Measurements from ENCODE around the gene LIX1. TPM values are rescaled to one million over a fixed set of nuclear protein-coding genes. Genes with fewer than 3 reads are reported as not detected.

The LIX1 gene
- total RNA-seq, 3 donors from 2014 or later (not counting 1 experiment from before 2014, with no cell fraction given), result not detected

DNA sequence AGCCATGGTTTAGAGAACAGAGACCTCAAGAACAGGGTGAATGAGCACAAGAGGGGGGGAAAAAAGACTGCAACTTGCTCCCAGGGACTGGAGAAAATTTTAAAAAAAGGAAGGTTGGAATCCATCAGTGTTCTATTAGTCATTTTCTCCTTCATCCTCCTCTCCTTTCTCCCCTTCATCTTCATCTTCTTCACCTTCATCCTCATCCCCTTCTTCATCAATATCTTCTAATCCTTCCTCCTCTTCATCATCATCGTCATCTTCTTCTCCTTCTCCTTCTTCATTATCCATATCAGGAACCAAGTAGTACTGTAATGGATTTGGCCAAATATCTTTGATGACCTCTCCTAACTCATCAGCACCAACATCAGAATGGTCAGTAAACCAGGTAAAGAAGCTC lies 86.1 kb downstream of the LIX1 start:
- TF ChIP-seq, protein P1, sequence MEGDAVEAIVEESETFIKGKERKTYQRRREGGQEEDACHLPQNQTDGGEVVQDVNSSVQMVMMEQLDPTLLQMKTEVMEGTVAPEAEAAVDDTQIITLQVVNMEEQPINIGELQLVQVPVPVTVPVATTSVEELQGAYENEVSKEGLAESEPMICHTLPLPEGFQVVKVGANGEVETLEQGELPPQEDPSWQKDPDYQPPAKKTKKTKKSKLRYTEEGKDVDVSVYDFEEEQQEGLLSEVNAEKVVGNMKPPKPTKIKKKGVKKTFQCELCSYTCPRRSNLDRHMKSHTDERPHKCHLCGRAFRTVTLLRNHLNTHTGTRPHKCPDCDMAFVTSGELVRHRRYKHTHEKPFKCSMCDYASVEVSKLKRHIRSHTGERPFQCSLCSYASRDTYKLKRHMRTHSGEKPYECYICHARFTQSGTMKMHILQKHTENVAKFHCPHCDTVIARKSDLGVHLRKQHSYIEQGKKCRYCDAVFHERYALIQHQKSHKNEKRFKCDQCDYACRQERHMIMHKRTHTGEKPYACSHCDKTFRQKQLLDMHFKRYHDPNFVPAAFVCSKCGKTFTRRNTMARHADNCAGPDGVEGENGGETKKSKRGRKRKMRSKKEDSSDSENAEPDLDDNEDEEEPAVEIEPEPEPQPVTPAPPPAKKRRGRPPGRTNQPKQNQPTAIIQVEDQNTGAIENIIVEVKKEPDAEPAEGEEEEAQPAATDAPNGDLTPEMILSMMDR (IDR thresholded peaks at IDR 0.05), result no peak
- peaks cover 6 to 18% of the 10 kb centered on the region in 2 donors for H3K27me3 Mint-ChIP-seq (ENCODE audit: low read depth in 2 of 2)
- intact Hi-C loops (cut with micrococcal nuclease), result no loop called here
- no peaks in the 10 kb centered on the region for H3K4me1 ChIP-seq (ENCODE audit: control insufficient read depth, insufficient read depth, low read length)
- 100% methylated on average over 1 of the region's 1 CpG for WGBS (ENCODE audit: insufficient coverage)
- no peak overlapping the region for H3K4me3 Mint-ChIP-seq
- no peak for DNase-seq
- H3K4me3 ChIP-seq (ENCODE audit: low read length), result no peak overlapping the region
- no peaks in the 10 kb centered on the region for H3K4me1 Mint-ChIP-seq
- no peak overlapping the region for H3K27ac Mint-ChIP-seq
- H3K27me3 ChIP-seq (ENCODE audit: control insufficient read depth, insufficient read depth, low read length), result no peaks in the 10 kb centered on the region
- no peaks in the 10 kb centered on the region for H3K36me3 ChIP-seq (ENCODE audit: control insufficient read depth, insufficient read depth, low read length)
- no peaks in the 10 kb centered on the region for H3K36me3 Mint-ChIP-seq
- no peaks in the 10 kb centered on the region for H3K9me3 ChIP-seq (ENCODE audit: control insufficient read depth, insufficient read depth, low read length)
- no peak overlapping the region for H3K27ac ChIP-seq (ENCODE audit: low read length)
- no peak for ATAC-seq
- no peaks in the 10 kb centered on the region for H3K9me3 Mint-ChIP-seq

DNA sequence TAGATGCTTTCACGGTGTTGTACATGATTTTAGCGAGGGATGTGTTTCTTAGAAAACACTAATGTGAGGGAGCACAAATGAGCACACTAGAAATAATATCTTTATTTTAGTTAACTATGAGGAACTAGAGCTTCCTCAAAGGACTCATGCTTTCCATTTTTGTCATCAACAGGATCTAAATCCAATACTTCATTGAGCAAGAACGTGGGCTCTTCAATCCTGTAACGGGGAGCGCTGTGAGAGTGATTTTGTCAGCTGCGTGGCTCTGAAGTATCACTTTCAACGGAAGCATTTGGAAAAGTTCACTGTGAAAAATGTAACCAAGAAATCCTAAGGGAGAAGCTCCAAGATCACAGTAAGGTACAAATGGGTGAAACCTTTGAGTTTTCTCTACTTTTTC lies 93.2 kb downstream of the LIX1 start:
- no peak overlapping the region for H3K27ac Mint-ChIP-seq
- no peaks in the 10 kb centered on the region for H3K4me1 ChIP-seq (ENCODE audit: control insufficient read depth, insufficient read depth, low read length)
- H3K4me1 Mint-ChIP-seq, result no peaks in the 10 kb centered on the region
- H3K36me3 ChIP-seq (ENCODE audit: control insufficient read depth, insufficient read depth, low read length), result no peaks in the 10 kb centered on the region
- H3K4me3 Mint-ChIP-seq, result no peak overlapping the region
- H3K27me3 ChIP-seq (ENCODE audit: control insufficient read depth, insufficient read depth, low read length), result no peaks in the 10 kb centered on the region
- no peak overlapping the region for H3K4me3 ChIP-seq (ENCODE audit: low read length)
- DNase-seq (no peak), ATAC-seq (no peak)
- H3K36me3 Mint-ChIP-seq, result no peaks in the 10 kb centered on the region
- no peaks in the 10 kb centered on the region for H3K9me3 Mint-ChIP-seq
- intact Hi-C loops (cut with micrococcal nuclease), result no loop called here
- peaks cover 11 to 17% of the 10 kb centered on the region in 2 donors for H3K27me3 Mint-ChIP-seq (ENCODE audit: low read depth in 2 of 2)
- TF ChIP-seq, protein P1 (IDR thresholded peaks at IDR 0.05), result no peak
- WGBS (ENCODE audit: insufficient coverage), result 50% methylated on average over 5 of the region's 7 CpGs
- no peak overlapping the region for H3K27ac ChIP-seq (ENCODE audit: low read length)
- no peaks in the 10 kb centered on the region for H3K9me3 ChIP-seq (ENCODE audit: control insufficient read depth, insufficient read depth, low read length)

DNA sequence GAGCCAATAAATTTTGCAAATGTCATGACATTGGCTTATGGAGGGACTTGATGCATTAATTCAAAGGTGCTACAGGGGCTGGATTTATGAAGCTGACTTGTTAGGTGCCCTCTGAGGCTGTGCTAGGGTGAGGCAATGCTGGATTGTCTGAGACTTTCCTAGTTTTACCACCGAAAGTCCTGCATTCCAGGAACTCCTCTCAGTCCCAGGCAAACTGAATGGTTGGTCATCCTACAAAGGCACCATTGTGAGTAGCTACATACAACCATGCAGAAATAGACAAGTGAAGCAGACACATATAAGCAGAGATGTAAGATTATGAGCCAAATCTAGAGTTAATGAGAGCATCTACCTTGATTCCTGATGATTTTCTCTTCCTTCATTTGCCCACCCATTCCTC lies 95.3 kb downstream of the LIX1 start:
- ATAC-seq (no peak), DNase-seq (no peak)
- peaks cover 5 to 12% of the 10 kb centered on the region in 2 donors for H3K27me3 Mint-ChIP-seq (ENCODE audit: low read depth in 2 of 2)
- WGBS (ENCODE audit: insufficient coverage), result 93% methylated on average over 1 of the region's 1 CpG
- no peaks in the 10 kb centered on the region for H3K4me1 Mint-ChIP-seq
- TF ChIP-seq, protein P1 (IDR thresholded peaks at IDR 0.05), result no peak
- Histone ChIP-seq H3K4me1 (ENCODE audit: control insufficient read depth, insufficient read depth, low read length) (no peaks in the 10 kb centered on the region), H3K27me3 (ENCODE audit: control insufficient read depth, insufficient read depth, low read length) (no peaks in the 10 kb centered on the region), H3K27ac (ENCODE audit: low read length) (no peak overlapping the region), H3K4me3 (ENCODE audit: low read length) (no peak overlapping the region), H3K36me3 (ENCODE audit: control insufficient read depth, insufficient read depth, low read length) (no peaks in the 10 kb centered on the region), H3K9me3 (ENCODE audit: control insufficient read depth, insufficient read depth, low read length) (no peaks in the 10 kb centered on the region)
- no peak overlapping the region for H3K4me3 Mint-ChIP-seq
- intact Hi-C loops (cut with micrococcal nuclease), result no loop called here
- H3K36me3 Mint-ChIP-seq, result no peaks in the 10 kb centered on the region
- no peak overlapping the region for H3K27ac Mint-ChIP-seq
- no peaks in the 10 kb centered on the region for H3K9me3 Mint-ChIP-seq

DNA sequence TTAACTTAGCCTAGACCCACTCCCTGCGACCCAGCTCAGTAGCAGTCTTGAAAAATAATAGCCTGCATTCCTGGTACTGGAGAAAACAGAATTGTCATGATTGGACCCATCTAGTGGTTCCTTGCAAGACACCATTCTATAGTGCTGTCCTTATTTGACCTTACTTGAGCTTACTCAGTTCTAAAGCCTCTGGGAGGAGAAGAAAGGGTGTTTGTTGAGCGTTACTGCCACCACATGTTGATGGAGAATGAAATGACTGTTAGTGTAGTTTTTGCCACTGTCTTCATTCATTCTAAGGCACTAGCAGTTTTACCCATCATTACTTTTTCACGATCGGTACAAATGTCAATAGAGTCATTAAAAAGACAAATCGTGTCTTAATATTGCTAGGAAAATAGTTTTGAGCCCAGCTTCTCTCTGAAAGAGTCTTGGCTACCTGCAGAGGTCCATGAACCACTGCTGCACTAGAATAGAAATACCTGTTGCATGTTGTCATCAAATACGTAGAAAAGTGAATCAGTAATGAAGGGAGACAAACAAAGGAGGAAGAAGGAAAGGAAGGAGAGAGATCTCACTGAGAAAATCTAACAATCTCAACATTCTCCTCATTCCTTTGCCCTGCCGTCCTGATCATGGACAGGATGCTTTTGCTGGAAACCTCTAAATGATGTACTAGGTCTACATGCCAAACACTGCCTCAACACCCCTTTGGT lies 96.0 kb downstream of the LIX1 start:
- H3K9me3 Mint-ChIP-seq, result no peaks in the 10 kb centered on the region
- intact Hi-C loops (cut with micrococcal nuclease), result no loop called here

More for the DNA sequence above, 96.0 kb downstream of the LIX1 start:
- Histone ChIP-seq H3K27me3 (ENCODE audit: control insufficient read depth, insufficient read depth, low read length) (no peaks in the 10 kb centered on the region), H3K27ac (ENCODE audit: low read length) (no peak overlapping the region), H3K9me3 (ENCODE audit: control insufficient read depth, insufficient read depth, low read length) (no peaks in the 10 kb centered on the region), H3K36me3 (ENCODE audit: control insufficient read depth, insufficient read depth, low read length) (no peaks in the 10 kb centered on the region), H3K4me3 (ENCODE audit: low read length) (no peak overlapping the region), H3K4me1 (ENCODE audit: control insufficient read depth, insufficient read depth, low read length) (no peaks in the 10 kb centered on the region)
- TF ChIP-seq, protein P1 (IDR thresholded peaks at IDR 0.05), result no peak
- peaks cover 5 to 12% of the 10 kb centered on the region in 2 donors for H3K27me3 Mint-ChIP-seq (ENCODE audit: low read depth in 2 of 2)
- H3K27ac Mint-ChIP-seq, result no peak overlapping the region
- DNase-seq, result peak in 1 of 2 donors; percentile 10
- no peaks in the 10 kb centered on the region for H3K36me3 Mint-ChIP-seq
- H3K4me1 Mint-ChIP-seq, result no peaks in the 10 kb centered on the region
- H3K4me3 Mint-ChIP-seq, result no peak overlapping the region
- 87% methylated on average over 7 of the region's 7 CpGs for WGBS (ENCODE audit: insufficient coverage)
- ATAC-seq, result no peak
